Fibroblast of mammary gland (primary cell): ENCODE results near the gene GNGT1.
"Not testable (repeated sequence)": the region's sequence is repeated elsewhere in the genome, so short reads cannot be mapped to it uniquely, and the experiment has no call there.

ENCODE experiments used
- DNase-seq: peaks from one replicate; pipeline ENCODE4 v3.0.0-alpha.2; 2010; ENCODE audit warnings: low read depth
- H3K4me3 ChIP-seq: 2 replicates; pipeline ENCODE4 v1.5.1; 2011; ENCODE audit warnings: low read depth, mild to moderate bottlenecking, low read length, moderate library complexity; ENCODE audit not compliant: control insufficient read depth
- CTCF ChIP-seq: conservative IDR thresholded peaks from 2 replicates; pipeline ENCODE4 v1.5.1; 2011; ENCODE audit warnings: low read depth, low read length, inconsistent platforms; ENCODE audit not compliant: control insufficient read depth, insufficient read depth

Gene GNGT1

GRCh38 chr7:93914581-93915066 lies 8.3 kb downstream of the GNGT1 start:
- no peak overlapping the region for H3K4me3 ChIP-seq
- TF ChIP-seq CTCF = no peak
- DNase-seq = peak; percentile 82

GRCh38 chr7:93915206-93915842 lies 9.0 kb downstream of the GNGT1 start:
- not testable (repeated sequence) for DNase-seq, H3K4me3 ChIP-seq

DNA sequence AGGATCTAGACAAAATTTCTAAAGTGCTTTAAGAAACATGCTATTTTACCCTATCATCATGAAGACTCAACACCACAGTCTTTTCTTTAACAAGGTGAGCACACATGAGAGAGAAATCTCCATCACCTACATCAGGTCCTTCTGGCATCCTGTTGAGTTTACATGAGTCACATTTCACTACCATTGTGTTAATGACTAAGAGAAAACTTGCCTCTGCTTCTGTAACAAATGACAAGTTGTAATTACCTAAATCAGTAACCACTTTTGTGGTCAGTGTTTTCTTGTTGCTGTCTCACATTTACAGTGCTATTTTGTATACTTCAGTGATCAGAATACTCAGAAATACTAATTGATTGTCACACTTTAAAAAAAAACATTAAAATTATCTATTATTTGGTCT lies 9.5 kb downstream of the GNGT1 start:
- not testable (repeated sequence) for H3K4me3 ChIP-seq, DNase-seq

DNA sequence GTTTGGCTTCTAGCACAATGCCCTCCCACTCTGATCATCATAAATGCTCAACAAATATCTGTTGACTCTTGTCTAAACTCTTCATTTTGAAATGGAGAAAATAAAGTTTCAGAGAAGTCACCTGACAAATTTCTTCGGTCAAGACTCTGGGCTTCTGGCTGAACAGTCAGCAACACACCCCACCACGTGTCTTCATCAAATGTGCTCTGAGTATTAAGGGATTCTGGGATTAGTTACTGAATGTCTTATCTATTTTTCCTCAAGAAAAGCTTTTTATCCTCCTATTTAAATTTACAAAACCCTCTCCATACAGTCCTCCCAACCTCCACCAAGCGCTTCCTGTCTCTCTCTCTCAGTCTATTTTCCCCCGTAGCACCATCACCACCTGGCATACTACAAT lies 9.9 kb downstream of the GNGT1 start:
- not testable (repeated sequence) for H3K4me3 ChIP-seq, DNase-seq

- peak; percentile 41 for DNase-seq
- no peak for TF ChIP-seq CTCF
- peak overlapping the region; percentile 86 for H3K4me3 ChIP-seq
Observed at GRCh38 chr7:93920496-93921182, 14.3 kb downstream of the GNGT1 start.

DNA sequence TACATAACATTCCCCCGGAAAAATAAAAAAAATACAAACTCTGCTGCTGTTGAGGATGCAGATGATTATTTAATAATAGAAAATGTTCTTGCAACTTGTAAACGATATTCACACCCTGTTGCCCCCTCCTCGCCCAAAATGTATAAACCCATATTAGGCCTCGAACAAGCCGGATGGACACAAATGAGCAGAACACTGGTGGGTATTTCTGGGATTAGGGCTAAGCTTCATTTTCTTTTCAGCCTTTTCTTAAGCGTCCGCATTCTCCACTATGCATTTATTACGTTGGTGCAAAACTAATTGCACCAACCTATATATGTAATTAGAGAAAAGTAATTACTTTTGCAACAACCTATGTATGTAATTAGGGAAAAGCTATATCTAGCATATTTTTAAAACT lies 14.8 kb downstream of the GNGT1 start:
- DNase-seq = no peak
- TF ChIP-seq CTCF = no peak
- H3K4me3 ChIP-seq = peak overlapping the region; percentile 86

DNA sequence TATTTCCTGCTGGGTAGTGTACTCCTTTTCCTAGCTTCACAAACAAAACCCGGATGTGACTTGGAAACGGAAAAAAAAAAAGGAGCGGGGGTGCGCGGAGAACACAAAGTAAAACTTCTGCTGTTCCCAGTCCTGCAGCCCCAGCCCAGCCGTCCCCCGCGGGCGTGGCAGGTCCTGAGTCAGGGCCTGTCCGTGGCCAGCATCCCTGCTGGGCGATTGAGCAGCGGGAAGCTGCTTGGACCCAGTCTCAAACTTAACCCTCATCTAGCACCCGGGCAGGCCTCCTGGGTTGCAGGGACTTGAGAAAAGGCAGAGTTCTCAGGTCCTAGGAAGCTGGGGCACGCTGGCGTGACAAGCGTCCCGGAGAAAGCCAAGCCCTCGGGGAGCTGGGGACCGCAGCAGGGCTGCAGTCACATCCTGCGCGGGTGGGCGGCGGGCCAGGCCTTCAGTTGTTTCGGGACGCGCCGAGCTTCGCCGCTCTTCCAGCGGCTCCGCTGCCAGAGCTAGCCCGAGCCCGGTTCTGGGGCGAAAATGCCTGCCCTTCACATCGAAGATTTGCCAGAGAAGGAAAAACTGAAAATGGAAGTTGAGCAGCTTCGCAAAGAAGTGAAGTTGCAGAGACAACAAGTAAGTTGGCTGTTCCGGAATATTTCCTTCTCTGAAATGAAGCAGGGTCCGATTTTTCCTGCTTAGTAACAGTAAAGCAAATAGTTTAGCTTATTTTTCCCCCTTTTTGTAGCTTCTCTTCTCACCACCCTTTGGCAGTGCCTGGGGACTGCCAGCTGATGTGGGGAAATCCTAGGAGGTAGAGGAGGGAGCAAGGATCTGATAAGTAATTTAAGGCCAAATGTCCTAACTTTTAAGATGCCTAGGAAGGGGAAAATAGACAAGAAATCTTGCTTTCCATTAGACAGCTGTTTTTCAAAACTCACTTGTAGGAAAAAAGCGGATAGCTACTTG lies 15.5 kb downstream of the GNGT1 start, which contains the start of gene GNG11:
Gene GNG11 (plus strand): TSS at position 129 of the 960 bp plus-strand sequence. CDS start 403 bp downstream, at position 532.
- peak; percentile 86 for DNase-seq
- TF ChIP-seq CTCF = no peak
- peak within 1 kb of the TSS; percentile 86 for H3K4me3 ChIP-seq

GRCh38 chr7:93923296-93923695 lies 16.9 kb downstream of the GNGT1 start:
- peak; percentile 59 for DNase-seq
- no peak for TF ChIP-seq CTCF
- peak overlapping the region; percentile 86 for H3K4me3 ChIP-seq
